OCI-LY3 (cell line): ENCODE data around the gene ARHGAP9.

ENCODE experiments used
- H2AFZ ChIP-seq: fragments of 200-600, 300-600 bp; shearing (Covaris generic); 2 replicates; pipeline ENCODE4 v1.6.0; 2014; ENCODE audit warnings: antibody characterized with exemption, low read depth, low read length
- H3K27ac ChIP-seq: fragments of 200-600, 300-600 bp; sonication (generic); 2 replicates; pipeline ENCODE4 v1.5.1; 2014; ENCODE audit warnings: mild to moderate bottlenecking, low read length, moderate library complexity, mixed read lengths
- H3K27me3 ChIP-seq: fragments of 200-600, 300-600 bp; sonication (generic); 2 replicates; pipeline ENCODE4 v1.6.1; 2014; ENCODE audit warnings: low read depth, low read length, mixed read lengths
- H3K36me3 ChIP-seq: fragments of 200-600, 300-600 bp; sonication (generic); replicated peaks from 2 replicates; pipeline ENCODE3; 2014; ENCODE audit warnings: low read depth, low read length, mixed read lengths
- H3K4me1 ChIP-seq: fragments of 300-600, 200-600 bp; sonication (generic); 2 replicates; pipeline ENCODE4 v1.6.1; 2014; ENCODE audit warnings: low read length, mixed read lengths
- H3K4me2 ChIP-seq: fragments of 200-600, 300-600 bp; sonication (generic); 2 replicates; pipeline ENCODE4 v1.6.1; 2014; ENCODE audit warnings: low read length, mixed read lengths
- H3K4me3 ChIP-seq: fragments of 300-600, 200-600 bp; sonication (generic); 2 replicates; pipeline ENCODE4 v1.5.1; 2014; ENCODE audit warnings: antibody characterized with exemption, mild to moderate bottlenecking, low read length, moderate library complexity
- H3K79me2 ChIP-seq: fragments of 300-600, 200-600 bp; shearing (Covaris generic); 2 replicates; pipeline ENCODE4 v1.6.1; 2014; ENCODE audit warnings: mild to moderate bottlenecking, low read length, mixed read lengths
- H3K9ac ChIP-seq: fragments of 300-600, 200-600 bp; shearing (Covaris generic); 2 replicates; pipeline ENCODE4 v1.6.0; 2014; ENCODE audit warnings: mild to moderate bottlenecking, low read length, moderate library complexity
- H3K9me3 ChIP-seq: fragments of 200-600, 300-600 bp; shearing (Covaris generic); 2 replicates; pipeline ENCODE4 v1.6.1; 2014; ENCODE audit warnings: low read length, mixed read lengths; ENCODE audit not compliant: insufficient read depth
- H4K20me1 ChIP-seq: fragments of 200-600, 300-600 bp; sonication (generic); 2 replicates; pipeline ENCODE4 v1.6.1; 2016; ENCODE audit warnings: low read length, mixed read lengths; ENCODE audit not compliant: insufficient read depth
- CTCF ChIP-seq: fragments of 200-600, 300-600 bp; sonication (generic); IDR thresholded peaks from 2 replicates; pipeline ENCODE4 v1.5.1; 2014; ENCODE audit warnings: antibody characterized with exemption, low read length, low read depth
- EZH2phosphoT487 ChIP-seq: fragments of 200-600 bp; shearing (Covaris generic); IDR thresholded peaks from 2 replicates; pipeline ENCODE4 v1.6.1; 2018; ENCODE audit warnings: antibody characterized with exemption, mixed run types, low read depth

ARHGAP9 gene

DNA sequence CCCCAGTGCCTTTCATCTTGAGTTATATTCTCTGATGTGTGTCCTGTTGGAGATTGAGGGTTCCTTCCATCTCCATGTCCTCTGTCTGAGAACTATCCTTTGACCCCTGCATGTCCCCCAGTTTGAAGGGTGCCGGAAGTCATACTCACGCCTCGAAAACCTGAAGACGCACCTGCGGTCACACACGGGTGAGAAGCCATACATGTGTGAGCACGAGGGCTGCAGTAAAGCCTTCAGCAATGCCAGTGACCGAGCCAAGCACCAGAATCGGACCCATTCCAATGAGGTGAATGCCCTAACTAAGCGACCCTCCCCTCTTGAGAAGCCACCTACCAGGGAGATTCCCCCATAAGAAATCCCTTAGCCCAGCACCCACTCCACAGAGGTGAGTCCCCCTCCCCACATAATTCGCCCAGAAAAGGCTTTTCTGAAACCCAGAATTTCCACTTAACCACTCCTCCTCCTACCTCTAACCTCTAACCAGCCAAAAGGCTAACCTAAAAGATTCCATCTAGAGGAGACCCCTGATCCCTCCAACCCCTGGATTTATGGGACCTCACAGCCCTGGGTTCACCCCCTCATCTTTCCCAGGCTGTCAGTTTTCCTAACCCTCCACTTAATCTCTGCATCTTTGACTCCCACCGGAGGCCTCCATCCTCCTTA is 12.3 kb downstream of the ARHGAP9 start:
- Histone ChIP-seq H3K4me3 (no peak overlapping the region), H3K9me3 (no peaks in the 10 kb centered on the region), H3K79me2 (no peaks in the 10 kb centered on the region), H3K27ac (no peak overlapping the region), H3K4me2 (no peak overlapping the region), H3K27me3 (peaks cover 9% of the 10 kb centered on the region; the same call in 1 of the 2 replicates), H3K4me1 (peaks cover 15% of the 10 kb centered on the region), H4K20me1 (no peaks in the 10 kb centered on the region), H3K9ac (no peak overlapping the region), H2AFZ (no peak overlapping the region), H3K36me3 (no peaks in the 10 kb centered on the region)
- TF ChIP-seq EZH2phosphoT487 (no peak), CTCF (no peak)

GRCh38 chr12:57465747-57466505 is 13.7 kb downstream of the ARHGAP9 start:
- peaks cover 19% of the 10 kb centered on the region for H3K4me1 ChIP-seq
- no peaks in the 10 kb centered on the region for H3K9me3 ChIP-seq
- H3K36me3 ChIP-seq = no peaks in the 10 kb centered on the region
- no peak overlapping the region for H2AFZ ChIP-seq
- no peak overlapping the region for H3K9ac ChIP-seq
- H3K27me3 ChIP-seq = peaks cover 11% of the 10 kb centered on the region
- H4K20me1 ChIP-seq = no peaks in the 10 kb centered on the region
- no peak overlapping the region for H3K27ac ChIP-seq
- H3K4me3 ChIP-seq = no peak overlapping the region
- no peak overlapping the region for H3K4me2 ChIP-seq
- no peak for TF ChIP-seq CTCF
- no peaks in the 10 kb centered on the region for H3K79me2 ChIP-seq

- H3K27ac ChIP-seq = no peak overlapping the region
- H3K9me3 ChIP-seq = no peaks in the 10 kb centered on the region
- no peak overlapping the region for H2AFZ ChIP-seq
- peaks cover 14% of the 10 kb centered on the region for H3K27me3 ChIP-seq
- H3K4me3 ChIP-seq = no peak overlapping the region
- peaks cover 27% of the 10 kb centered on the region for H3K4me1 ChIP-seq
- TF ChIP-seq EZH2phosphoT487 (no peak), CTCF (no peak)
- no peak overlapping the region for H3K4me2 ChIP-seq
- no peaks in the 10 kb centered on the region for H4K20me1 ChIP-seq
- no peak overlapping the region for H3K9ac ChIP-seq
- no peaks in the 10 kb centered on the region for H3K36me3 ChIP-seq
- no peaks in the 10 kb centered on the region for H3K79me2 ChIP-seq
These were observed 14.5 kb downstream of the ARHGAP9 start for GRCh38 chr12:57465030-57465746.

- Histone ChIP-seq H3K27me3 (peaks cover 14% of the 10 kb centered on the region), H3K27ac (no peak overlapping the region), H3K79me2 (no peaks in the 10 kb centered on the region), H3K4me2 (no peak overlapping the region), H3K9ac (no peak overlapping the region), H3K9me3 (no peaks in the 10 kb centered on the region), H3K36me3 (no peaks in the 10 kb centered on the region), H3K4me1 (peaks cover 28% of the 10 kb centered on the region), H2AFZ (no peak overlapping the region), H4K20me1 (no peaks in the 10 kb centered on the region), H3K4me3 (no peak overlapping the region)
- no peak for TF ChIP-seq EZH2phosphoT487
- no peak for TF ChIP-seq CTCF
These were observed 15.1 kb downstream of the ARHGAP9 start for GRCh38 chr12:57464569-57464968.
